GM12873 (cell line): ENCODE measurements around the gene CST3.

Experiments used
- TF ChIP-seq, protein P1 (sequence below): IDR thresholded peaks from 2 replicates; pipeline ENCODE4 v1.5.1; 2012; ENCODE audit warnings: low read depth, mild to moderate bottlenecking, moderate library complexity, low read length, control low read depth; ENCODE audit not compliant: insufficient read depth; ENCODE audit errors: missing control alignments

The CST3 gene

DNA sequence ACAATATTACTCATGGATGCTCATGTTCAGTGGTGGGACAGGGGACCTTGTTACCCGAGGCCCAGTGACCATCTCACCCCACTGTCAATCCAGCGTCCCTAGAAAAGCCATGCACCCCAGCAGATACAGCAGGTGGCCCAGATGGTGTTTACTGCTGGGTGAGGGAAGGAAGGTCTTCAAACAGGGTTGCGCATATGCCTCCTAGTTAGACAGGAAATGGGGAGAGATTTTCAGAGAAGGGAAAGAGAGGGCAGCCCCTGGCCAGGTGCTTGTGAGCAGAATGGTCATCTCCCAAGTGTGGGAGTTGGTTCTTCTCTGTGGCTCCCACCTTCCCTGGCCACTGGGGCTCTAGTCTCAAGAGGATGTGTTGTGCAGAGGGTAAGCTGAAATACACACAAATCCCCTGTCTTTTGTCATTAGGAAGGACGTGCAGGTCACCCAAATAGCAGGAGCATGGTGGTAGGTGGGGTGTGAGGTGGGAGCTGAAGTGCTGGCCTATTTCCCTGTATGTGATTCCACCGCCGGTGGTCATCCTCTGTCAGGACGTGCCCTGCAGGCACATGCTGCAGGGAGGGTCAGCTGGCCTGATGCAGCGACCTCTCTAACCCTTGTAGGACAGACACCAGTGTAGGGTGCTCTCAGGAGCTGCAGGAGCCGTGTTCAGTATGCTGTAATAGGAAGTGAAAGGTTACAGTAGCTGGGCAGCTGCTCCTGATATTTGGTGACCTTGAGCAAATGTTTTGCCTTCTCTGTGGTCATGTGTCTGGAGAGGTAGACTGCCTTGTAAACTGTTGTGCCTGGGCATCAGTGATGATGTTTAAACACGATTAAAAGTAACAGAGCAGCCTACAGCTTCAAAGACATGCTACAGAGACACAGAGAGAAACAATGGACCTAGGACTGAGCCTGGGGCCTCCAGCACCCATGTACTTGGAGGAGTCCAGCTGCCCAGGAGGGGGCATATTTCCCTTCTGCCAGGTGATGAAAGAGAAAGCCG, 3.2 kb upstream of the CST3 start:
- TF ChIP-seq, protein P1, sequence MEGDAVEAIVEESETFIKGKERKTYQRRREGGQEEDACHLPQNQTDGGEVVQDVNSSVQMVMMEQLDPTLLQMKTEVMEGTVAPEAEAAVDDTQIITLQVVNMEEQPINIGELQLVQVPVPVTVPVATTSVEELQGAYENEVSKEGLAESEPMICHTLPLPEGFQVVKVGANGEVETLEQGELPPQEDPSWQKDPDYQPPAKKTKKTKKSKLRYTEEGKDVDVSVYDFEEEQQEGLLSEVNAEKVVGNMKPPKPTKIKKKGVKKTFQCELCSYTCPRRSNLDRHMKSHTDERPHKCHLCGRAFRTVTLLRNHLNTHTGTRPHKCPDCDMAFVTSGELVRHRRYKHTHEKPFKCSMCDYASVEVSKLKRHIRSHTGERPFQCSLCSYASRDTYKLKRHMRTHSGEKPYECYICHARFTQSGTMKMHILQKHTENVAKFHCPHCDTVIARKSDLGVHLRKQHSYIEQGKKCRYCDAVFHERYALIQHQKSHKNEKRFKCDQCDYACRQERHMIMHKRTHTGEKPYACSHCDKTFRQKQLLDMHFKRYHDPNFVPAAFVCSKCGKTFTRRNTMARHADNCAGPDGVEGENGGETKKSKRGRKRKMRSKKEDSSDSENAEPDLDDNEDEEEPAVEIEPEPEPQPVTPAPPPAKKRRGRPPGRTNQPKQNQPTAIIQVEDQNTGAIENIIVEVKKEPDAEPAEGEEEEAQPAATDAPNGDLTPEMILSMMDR, result no peak

DNA sequence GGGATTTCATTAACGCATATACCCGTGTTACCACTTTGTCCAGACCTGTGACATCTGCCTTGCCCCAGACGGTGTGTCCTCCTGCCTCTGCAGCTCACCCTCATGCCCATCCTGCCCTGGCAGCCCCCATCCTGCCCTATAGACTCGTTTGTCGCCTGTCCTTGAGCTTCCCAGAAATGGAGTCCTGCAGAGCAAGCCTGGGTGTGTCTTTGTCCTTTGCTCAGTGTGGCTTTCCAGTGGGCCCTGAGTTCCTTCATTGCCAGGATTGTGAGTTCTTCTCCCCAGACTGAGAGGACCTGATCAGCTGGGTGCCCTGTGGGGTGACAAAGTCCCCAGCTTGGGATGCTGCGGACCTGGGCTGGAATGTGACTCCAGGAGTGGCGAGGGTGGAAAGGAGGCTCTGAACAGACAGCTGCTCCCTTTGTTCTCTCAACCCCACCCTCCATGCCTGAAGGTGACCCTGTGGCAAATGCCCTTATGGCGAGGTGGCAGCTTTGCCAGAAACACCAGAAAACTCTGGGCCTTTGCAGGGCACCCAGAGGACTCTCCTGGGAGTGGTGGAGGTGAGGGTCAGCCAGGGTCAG, 2.4 kb upstream of the CST3 start:
- TF ChIP-seq, protein P1, result no peak

DNA sequence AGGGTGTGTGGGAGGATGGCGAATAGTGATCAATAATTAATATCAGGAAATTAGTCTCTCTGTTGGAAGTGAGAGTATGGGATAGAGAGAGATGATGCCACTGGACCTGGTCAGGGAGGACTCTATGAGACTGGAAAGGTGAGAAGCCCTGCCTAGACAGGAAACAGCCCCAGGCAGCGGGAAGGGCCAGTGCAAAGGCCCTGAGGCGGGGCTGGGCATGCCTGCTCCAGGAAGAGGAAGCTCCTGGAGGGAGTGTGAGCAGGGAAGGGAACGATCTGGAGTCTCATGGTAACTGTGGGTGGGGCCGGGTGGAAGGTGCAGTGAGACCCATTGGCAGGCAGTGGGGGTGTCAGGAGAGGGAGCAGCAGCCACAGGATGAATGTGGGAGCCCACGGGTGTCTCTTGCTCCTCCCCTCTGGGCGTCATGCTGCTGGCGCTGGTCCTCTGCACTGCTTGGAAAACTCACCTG, 1.8 kb upstream of the CST3 start:
- TF ChIP-seq, protein P1, result no peak

DNA sequence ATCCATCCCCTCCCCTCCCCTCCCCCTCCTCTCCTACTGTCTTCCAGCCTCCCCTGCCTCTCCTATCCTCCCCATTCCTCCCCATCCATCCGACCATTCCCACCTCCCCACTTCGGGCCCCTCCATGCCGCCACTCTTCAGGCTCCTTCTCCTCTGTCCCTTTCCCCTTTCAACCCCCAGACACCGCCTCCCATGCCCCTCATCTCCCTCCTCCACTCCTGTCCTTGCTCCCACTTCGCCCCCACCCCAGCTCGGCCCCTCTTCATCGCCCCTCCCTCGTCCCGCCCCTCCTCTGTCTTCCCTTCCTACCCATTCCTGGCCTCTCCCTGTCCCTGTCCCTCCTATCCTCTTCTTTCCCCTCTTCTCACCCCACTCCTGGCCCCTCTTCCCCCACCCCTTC, 554 bp upstream of the CST3 start:
- TF ChIP-seq, protein P1, result no peak

DNA sequence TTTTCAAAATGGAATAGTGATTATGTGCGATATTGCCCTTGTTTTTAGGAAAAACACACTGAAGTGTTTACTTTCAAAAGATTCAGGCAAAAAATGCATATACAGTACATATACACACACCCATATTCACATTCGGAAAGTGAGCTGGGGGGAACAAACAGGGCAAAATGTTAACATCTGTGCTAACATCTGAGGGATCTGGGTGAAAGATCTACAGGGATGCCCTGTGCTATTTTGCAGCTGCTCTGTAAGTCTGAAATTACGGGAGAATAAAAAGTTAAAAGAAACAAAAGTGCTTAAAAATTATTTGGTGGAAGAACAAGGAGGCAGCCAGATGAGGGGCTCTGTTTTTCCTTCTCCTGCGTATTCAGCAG, 860 bp downstream of the CST3 start:
- TF ChIP-seq, protein P1, result no peak

DNA sequence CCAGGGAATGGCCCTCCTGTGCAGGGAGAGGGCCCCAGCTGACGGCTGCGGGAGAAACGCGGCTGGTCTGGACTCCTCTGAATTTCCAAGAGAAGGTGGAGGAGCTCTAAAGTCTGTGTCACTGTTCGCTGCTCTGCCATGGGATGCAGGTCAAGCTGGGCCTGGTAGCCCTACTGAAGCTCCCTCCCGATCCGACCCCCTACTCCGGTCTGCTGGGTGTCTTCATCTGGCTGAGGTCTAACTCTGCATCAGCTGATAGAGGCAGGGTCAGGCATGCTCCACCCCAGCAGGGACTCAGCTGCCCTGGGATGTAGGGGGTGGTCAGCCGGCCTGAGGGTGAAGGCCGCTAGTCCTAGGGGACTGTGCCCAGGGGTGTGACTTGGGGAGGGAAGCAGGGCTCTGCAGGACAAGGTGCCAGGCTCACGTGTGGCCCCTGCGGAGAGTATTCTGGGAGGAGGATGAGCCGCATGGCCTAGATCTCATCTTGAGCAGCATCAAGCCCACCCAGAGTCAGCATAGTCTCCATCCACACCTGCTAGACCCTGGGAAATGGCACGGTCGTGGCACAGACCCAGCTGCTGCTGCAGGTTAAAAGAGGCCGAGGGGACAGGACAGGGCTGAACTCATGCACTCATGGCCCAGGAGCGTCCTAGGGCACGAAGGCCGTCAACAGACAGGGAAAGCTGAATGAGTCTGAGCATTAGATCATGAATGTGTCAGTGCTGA, 1.4 kb downstream of the CST3 start:
- TF ChIP-seq, protein P1, result no peak

DNA sequence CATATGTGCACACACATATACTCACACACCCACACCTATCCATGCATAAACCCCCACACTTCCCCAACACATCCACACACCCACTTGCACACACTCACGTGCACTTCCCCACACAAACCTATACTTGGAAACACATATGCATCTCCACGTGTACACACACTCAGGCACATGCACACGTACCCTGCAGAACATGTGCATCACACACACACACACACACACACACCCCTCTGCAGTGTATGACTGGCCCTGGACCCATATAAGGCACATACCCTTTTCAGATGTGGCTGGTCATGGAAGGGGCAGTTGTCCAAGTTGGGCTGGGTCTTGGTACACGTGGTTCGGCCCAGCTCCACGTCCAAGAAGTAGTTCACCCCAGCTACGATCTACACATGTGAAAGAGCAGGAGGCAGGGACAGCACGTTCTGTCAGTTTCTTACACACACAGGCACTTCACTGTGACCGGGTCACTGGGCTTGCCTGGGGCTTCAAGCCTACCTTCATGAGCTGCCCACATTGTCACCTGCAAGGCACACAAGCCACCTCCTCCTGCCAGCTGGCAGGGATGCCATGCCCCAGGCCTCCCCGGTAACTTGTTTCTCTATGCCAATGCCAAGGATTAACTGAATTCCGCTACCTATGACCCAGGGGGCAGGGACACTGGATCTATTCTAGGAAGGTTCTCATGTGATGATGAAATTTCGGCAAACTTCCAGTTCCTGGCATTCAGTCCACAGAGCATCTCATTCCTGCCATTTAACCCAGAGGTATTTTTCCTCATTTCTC, 2.6 kb downstream of the CST3 start:
- TF ChIP-seq, protein P1, result no peak
